K562 (cell line): ENCODE data around the gene ZNF556. TPM values are rescaled to one million over a fixed set of nuclear protein-coding genes. Genes with fewer than 3 reads are reported as not detected.

ENCODE experiments used
- AFF4 ChIP-seq: sonication (generic); formaldehyde crosslinking; IDR thresholded peaks from 2 replicates; pipeline ENCODE4 v1.8.0; 2023; ENCODE audit warnings: mild to moderate bottlenecking, missing genetic modification reagents
- BCL6 ChIP-seq: fragments of 250-450 bp; sonication (Bioruptor Pico); IDR thresholded peaks from 2 replicates; pipeline ENCODE4 v1.4.0; 2020
- CHCHD3 ChIP-seq: fragments of 250-450 bp; sonication (Bioruptor Pico); IDR thresholded peaks from 2 replicates; pipeline ENCODE4 v2.1.2; 2022; ENCODE audit warnings: mild to moderate bottlenecking
- CREB1 ChIP-seq, 2 experiments: sonication (generic) in 1 of 2; formaldehyde crosslinking in 1 of 2; IDR thresholded peaks; 2 replicates each; pipeline versions ENCODE4 v1.6.1 to v1.8.0; 2012 to 2022; ENCODE audit warnings: inconsistent platforms in 1 of 2, mild to moderate bottlenecking in 1 of 2, missing genetic modification reagents in 1 of 2, moderate library complexity in 1 of 2
- E2F8 ChIP-seq: fragments of 450-650 bp; IDR thresholded peaks from 2 replicates; pipeline ENCODE4 v1.7.1; 2018; ENCODE audit warnings: mild to moderate bottlenecking, low read depth; ENCODE audit not compliant: partially characterized antibody
- EP400 ChIP-seq: fragments of 450-650 bp; IDR thresholded peaks from 2 replicates; pipeline ENCODE4 v1.6.1; 2017; ENCODE audit warnings: antibody characterized with exemption, mild to moderate bottlenecking, moderate library complexity
- FUS ChIP-seq: fragments of 200-400 bp; formaldehyde crosslinking; optimal IDR thresholded peaks from 2 replicates; pipeline ENCODE3; 2017; ENCODE audit warnings: low read depth, low read length
- HMGXB4 ChIP-seq: sonication (generic); formaldehyde crosslinking; IDR thresholded peaks from 2 replicates; pipeline ENCODE4 v1.8.1; 2023; ENCODE audit warnings: mild to moderate bottlenecking, missing genetic modification reagents
- MCM5 ChIP-seq: fragments of 450-650 bp; IDR thresholded peaks from 2 replicates; pipeline ENCODE4 v1.6.1; 2016; ENCODE audit warnings: low read depth
- NFXL1 ChIP-seq: fragments of 450-650 bp; formaldehyde crosslinking; IDR thresholded peaks from 2 replicates; pipeline ENCODE4 v1.4.0; 2021; ENCODE audit warnings: mild to moderate bottlenecking
- PPARD ChIP-seq: fragments of 250-450 bp; sonication (Bioruptor Pico); IDR thresholded peaks from 2 replicates; pipeline ENCODE4 v1.8.0; 2022; ENCODE audit warnings: inconsistent platforms, mild to moderate bottlenecking, moderate library complexity
- RBM25 ChIP-seq: fragments of 200-400 bp; formaldehyde crosslinking; IDR thresholded peaks from 2 replicates; pipeline ENCODE4 v1.6.1; 2018; ENCODE audit warnings: low read length, low read depth, moderate library complexity; ENCODE audit not compliant: severe bottlenecking
- SRSF7 ChIP-seq: fragments of 200-400 bp; formaldehyde crosslinking; optimal IDR thresholded peaks from 2 replicates; pipeline ENCODE3; 2017; ENCODE audit warnings: mild to moderate bottlenecking, low read depth, low read length
- ZHX1 ChIP-seq: fragments of 150-350 bp; conservative IDR thresholded peaks from 2 replicates; pipeline ENCODE4 v1.6.1; 2014; ENCODE audit warnings: low read length
- ZNF699 ChIP-seq: fragments of 250-450 bp; sonication (Bioruptor Pico); IDR thresholded peaks from 2 replicates; pipeline ENCODE4 v1.8.0; 2021; ENCODE audit warnings: mild to moderate bottlenecking, moderate library complexity; ENCODE audit not compliant: insufficient replicate concordance
- polyA plus RNA-seq, 8 experiments: library from polyadenylated mRNA; depleted of rRNA in 4 of 8; stranded (reverse) in 5 of 8; unstranded in 3 of 8; fragments of >200 nt; fragmentation: Nextera tagmentation in 2 of 8; fragmentation: Illumina TruSeq in 1 of 8; extraction: Ambion mirVana in 2 of 8; extraction: Trizol in 1 of 8; gene quantifications; 2 replicates each; pipeline versions ENCODE4 v1.2.1 to v1.2.3, GENCODE V29; 2011 to 2014; ENCODE audit warnings: inconsistent platforms in 1 of 8, missing spikeins in 1 of 8
- total RNA-seq, 7 experiments: library from RNA; depleted of rRNA in 6 of 7; stranded (reverse); fragments of >200 nt in 6 of 7; fragmentation: Illumina TruSeq in 2 of 7; extraction: Trizol in 2 of 7; gene quantifications; 2 replicates each; pipeline versions ENCODE4 v1.2.1 to v1.2.3, GENCODE V29; 2011 to 2021; ENCODE audit warnings: low replicate concordance in 1 of 7

Gene ZNF556
- total and polyA plus RNA-seq, 9 of the 15 experiments (the other 6 are each of a cell fraction or from before 2014, with no cell fraction given) = 0.01 to 0.36 (median 0.10) TPM; not detected in 1

- TF ChIP-seq HMGXB4 (0 out of 2 replicates have a peak, but pooled peaks have one; percentile 39), BCL6 (no peak), NFXL1 (no peak), E2F8 (peak; percentile 40), EP400 (peak; percentile 83), FUS (no peak), ZHX1 (no peak), CREB1 (IDR thresholded peaks at IDR 0.05) (peak; percentile 41; the same call in 1 of the 2 replicates), CREB1 (CRISPR knock-in tag; IDR thresholded peaks at IDR 0.05) (peak; percentile 84), ZNF699 (no peak), CHCHD3 (CRISPR knock-in tag) (no peak), MCM5 (no peak), PPARD (CRISPR knock-in tag) (no peak), RBM25 (peak; percentile 95), SRSF7 (no peak), AFF4 (CRISPR knock-in tag) (0 out of 2 replicates have a peak, but pooled peaks have one; percentile 49)
Observed at GRCh38 chr19:2840794-2841791, 26.0 kb upstream of the ZNF556 start, which contains the start of gene ZNF555 (continued).
